Measurements from ENCODE around the gene NOC2L.

NOC2L gene

DNA sequence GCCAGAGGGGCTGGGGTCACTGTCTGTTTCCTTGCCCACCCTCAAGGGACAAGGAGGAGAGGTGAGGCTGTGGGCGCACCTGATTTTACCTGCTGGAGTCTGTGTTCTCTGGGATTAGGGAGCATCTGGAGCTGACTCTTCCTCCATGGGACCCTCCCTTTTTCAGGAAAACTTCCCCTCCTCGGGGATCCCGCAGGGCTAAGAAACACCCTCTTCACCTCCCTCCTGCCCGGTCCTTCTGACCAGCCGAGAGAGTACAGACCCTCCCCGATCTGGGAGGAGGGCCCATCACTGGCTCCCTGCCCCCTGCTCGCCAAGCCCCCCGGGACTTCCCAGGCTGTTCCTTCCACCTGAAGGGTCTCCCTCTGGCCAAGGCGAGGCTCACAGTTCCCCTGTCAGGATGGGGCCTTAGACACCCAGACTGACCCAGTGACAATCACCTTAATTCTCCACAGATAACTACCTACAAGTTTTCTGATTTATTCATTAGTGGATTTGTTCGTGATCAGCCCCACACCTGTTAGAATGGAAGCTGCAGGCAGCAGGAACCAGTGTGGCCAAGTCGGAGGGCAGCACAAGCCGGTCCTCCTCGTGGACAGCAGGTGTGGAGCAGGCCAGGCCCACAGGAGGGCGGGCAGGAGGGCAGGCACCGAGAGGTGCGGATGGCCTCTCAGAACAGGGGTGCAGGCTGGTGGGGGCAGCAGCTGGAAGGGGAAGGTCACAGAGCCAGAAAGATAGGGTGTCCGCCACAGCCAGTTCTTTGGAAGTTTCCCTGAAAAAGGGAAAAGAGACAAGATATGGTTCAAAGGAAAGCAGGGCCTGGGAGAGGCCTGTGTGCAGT lies 51.2 kb downstream of the NOC2L start:
- no peaks in the 10 kb centered on the region for H3K9me3 ChIP-seq (ENCODE audit: control insufficient read depth in 1 of 2, low read length in 2 of 2)
- H3K36me3 ChIP-seq (ENCODE audit: control insufficient read depth in 1 of 2, insufficient read depth in 2 of 2, low read length in 2 of 2): no peaks in the 10 kb centered on the region
- H3K27ac ChIP-seq (ENCODE audit: low read depth, low read length): no peak overlapping the region
- peaks cover 5 to 18% of the 10 kb centered on the region in 2 donors for H3K4me1 ChIP-seq (ENCODE audit: control insufficient read depth in 1 of 2, insufficient read depth in 2 of 2, low read length in 2 of 2)
- peaks cover 41 to 43% of the 10 kb centered on the region in 2 donors for H3K27me3 ChIP-seq (ENCODE audit: control insufficient read depth in 1 of 2, insufficient read depth in 2 of 2, low read length in 2 of 2)
- H3K4me3 ChIP-seq (ENCODE audit: low read depth in 1 of 2, low read length in 2 of 2): no peak overlapping the region
- no peak overlapping the region for H3K9ac ChIP-seq (ENCODE audit: low read depth in 1 of 2, low read length in 2 of 2)

DNA sequence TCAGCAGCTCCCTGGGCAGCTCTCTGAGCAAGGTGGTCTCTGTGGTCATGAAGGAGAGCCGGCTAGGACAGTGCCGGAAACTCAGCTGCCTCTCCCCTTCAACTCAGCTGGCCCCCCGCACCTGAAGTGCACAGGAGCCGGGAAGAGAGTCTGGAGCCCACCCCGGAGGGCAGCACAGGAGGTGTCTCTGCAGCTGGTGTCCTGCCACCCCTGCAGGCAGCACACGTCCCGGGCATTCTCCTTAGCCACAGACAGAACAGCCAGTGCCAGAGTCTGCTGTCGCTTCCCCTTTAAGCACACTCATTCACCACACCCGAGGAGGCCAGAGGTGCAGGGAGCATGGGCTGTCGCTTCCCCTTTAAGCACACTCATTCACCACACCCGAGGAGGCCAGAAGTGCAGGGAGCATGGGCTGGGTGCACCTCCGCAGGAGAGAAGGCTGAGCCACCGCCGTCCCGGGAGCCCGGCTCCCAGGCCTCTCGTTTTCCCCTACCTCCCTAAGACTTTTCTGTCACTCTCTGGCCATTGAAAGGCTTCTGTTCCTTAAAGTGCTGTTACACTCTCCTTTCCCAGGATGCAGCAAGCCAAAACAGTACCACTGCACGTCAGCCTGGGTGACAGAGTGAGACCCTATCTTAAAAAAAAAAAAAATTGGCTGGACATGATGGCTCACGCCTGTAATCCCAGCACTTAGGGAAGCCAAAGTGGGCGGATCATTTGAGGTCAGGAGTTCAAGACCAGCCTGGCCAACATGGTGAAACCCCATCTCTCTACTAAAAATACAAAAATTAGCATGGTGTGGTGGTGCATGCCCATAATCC lies 52.2 kb downstream of the NOC2L start:
- no peaks in the 10 kb centered on the region for H3K36me3 ChIP-seq (ENCODE audit: control insufficient read depth in 1 of 2, insufficient read depth in 2 of 2, low read length in 2 of 2)
- no peak overlapping the region for H3K9ac ChIP-seq (ENCODE audit: low read depth in 1 of 2, low read length in 2 of 2)
- no peak overlapping the region for H3K4me3 ChIP-seq (ENCODE audit: low read depth in 1 of 2, low read length in 2 of 2)
- peaks cover 32 to 33% of the 10 kb centered on the region in 2 donors for H3K27me3 ChIP-seq (ENCODE audit: control insufficient read depth in 1 of 2, insufficient read depth in 2 of 2, low read length in 2 of 2)
- H3K4me1 ChIP-seq (ENCODE audit: control insufficient read depth in 1 of 2, insufficient read depth in 2 of 2, low read length in 2 of 2): peaks cover 5 to 18% of the 10 kb centered on the region in 2 donors
- H3K9me3 ChIP-seq (ENCODE audit: control insufficient read depth in 1 of 2, low read length in 2 of 2): no peaks in the 10 kb centered on the region
- H3K27ac ChIP-seq (ENCODE audit: low read depth, low read length): no peak overlapping the region

DNA sequence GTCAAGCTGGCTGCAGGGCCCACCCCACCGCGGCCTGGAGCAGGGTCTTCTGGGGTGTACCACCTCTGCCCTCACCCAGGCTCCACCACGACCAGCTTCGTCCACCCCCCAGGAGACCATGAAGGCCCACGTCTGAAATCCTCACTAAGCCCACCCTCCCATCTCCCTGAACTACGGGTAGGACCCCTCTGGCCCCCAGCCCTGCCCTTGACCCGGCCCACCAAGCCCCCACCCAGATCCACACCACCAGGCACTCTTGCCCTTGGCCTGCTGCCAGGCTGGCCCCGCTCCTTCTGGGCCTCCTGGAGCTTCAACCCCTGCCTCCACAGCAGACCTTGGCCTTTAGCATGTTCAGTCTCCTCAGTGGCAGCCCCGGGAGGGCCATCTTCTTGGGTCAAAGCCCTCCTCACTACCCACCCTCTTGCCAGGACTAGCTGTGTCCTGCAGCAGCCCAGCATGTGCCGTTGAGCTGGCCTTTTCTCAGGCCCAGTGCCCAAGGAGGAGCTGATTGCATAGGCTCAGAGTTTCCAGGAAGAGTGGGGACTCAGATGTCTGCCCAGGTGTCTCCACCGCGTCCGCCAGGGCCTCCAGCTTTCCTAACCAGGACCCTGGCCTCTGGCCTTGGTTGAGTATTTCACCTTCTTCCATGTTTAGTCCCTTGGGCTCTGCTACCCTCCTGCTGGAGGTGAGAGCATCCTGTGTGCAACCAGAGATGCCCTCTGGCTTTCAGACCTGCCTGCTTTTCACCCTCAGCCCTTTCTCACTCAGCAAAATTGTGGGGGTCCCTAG lies 53.1 kb downstream of the NOC2L start:
- Histone ChIP-seq H3K36me3 (ENCODE audit: control insufficient read depth in 1 of 2, insufficient read depth in 2 of 2, low read length in 2 of 2) (no peaks in the 10 kb centered on the region), H3K9me3 (ENCODE audit: control insufficient read depth in 1 of 2, low read length in 2 of 2) (no peaks in the 10 kb centered on the region), H3K9ac (ENCODE audit: low read depth in 1 of 2, low read length in 2 of 2) (no peak overlapping the region), H3K4me3 (ENCODE audit: low read depth in 1 of 2, low read length in 2 of 2) (no peak overlapping the region), H3K27me3 (ENCODE audit: control insufficient read depth in 1 of 2, insufficient read depth in 2 of 2, low read length in 2 of 2) (peaks cover 24 to 34% of the 10 kb centered on the region in 2 donors), H3K27ac (ENCODE audit: low read depth, low read length) (no peak overlapping the region), H3K4me1 (ENCODE audit: control insufficient read depth in 1 of 2, insufficient read depth in 2 of 2, low read length in 2 of 2) (peaks cover 5 to 18% of the 10 kb centered on the region in 2 donors)

DNA sequence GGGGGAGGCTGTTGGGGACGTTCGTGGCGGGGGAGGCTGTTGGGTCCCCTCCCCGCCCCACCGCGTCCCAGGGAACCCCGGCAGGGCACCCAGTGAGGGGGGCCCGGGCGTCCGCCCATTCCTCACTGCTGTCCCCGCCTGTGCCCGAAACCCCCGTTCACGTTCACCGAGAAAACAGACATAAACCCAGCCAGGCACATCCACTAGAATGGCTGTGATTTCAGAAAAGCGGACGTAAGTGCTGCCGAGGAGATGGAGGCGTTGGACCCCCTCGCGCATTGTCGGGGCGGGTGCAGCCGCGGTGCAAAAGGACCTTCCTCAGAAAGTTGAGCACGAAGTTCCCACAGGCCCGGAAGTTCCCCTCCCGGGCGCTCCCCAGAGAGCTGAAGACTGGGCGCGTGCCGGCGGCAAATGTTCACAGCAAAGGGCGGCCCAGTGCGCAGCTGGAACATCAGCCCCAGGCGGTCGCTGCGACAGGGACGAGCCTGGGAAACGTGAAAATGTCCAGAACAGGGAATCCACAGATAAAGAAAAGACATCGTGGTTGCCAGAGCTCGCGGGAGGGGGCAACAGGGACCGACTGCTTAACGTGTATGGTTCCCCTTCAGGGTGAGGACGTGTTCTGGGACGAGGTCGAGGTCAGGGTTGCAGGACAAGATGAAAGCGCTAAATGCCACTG lies 53.8 kb downstream of the NOC2L start:
- peaks cover 16 to 27% of the 10 kb centered on the region in 2 donors for H3K27me3 ChIP-seq (ENCODE audit: control insufficient read depth in 1 of 2, insufficient read depth in 2 of 2, low read length in 2 of 2)
- H3K4me3 ChIP-seq (ENCODE audit: low read depth in 1 of 2, low read length in 2 of 2): peak overlapping the region; percentile 9 to 24
- no peak overlapping the region for H3K27ac ChIP-seq (ENCODE audit: low read depth, low read length)
- no peak overlapping the region for H3K9ac ChIP-seq (ENCODE audit: low read depth in 1 of 2, low read length in 2 of 2)
- H3K9me3 ChIP-seq (ENCODE audit: control insufficient read depth in 1 of 2, low read length in 2 of 2): no peaks in the 10 kb centered on the region
- H3K4me1 ChIP-seq (ENCODE audit: control insufficient read depth in 1 of 2, insufficient read depth in 2 of 2, low read length in 2 of 2): peaks cover 5 to 11% of the 10 kb centered on the region in 2 donors
- no peaks in the 10 kb centered on the region for H3K36me3 ChIP-seq (ENCODE audit: control insufficient read depth in 1 of 2, insufficient read depth in 2 of 2, low read length in 2 of 2)

DNA sequence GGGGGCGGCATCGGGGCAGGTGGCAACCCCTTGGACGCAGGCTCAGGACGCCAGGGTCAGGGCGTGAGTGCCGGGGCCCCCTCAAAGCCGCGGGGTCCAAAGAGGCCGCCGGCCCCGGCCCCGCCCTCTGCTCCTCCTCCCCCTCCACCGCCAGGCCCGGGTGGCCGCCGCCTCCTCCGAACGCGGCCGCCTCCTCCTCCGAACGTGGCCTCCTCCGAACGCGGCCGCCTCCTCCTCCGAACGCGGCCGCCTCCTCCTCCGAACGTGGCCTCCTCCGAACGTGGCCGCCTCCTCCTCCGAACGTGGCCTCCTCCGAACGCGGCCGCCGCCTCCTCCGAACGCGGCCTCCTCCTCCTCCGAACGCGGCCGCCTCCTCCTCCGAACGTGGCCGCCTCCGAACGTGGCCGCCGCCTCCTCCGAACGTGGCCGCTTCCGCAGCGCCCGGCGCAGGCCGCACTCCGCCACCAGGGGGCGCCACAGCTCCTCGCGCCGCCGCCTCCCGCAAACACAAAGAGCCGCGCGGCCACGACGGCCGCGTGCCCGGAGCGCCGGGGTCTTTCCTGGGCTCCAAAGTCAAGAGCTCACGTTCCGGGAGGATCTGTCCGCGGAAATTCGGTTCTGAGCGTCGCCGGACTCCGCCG lies 54.6 kb downstream of the NOC2L start:
- Histone ChIP-seq H3K27me3 (ENCODE audit: control insufficient read depth in 1 of 2, insufficient read depth in 2 of 2, low read length in 2 of 2) (peaks cover 16 to 34% of the 10 kb centered on the region in 2 donors), H3K27ac (ENCODE audit: low read depth, low read length) (no peak overlapping the region), H3K9me3 (ENCODE audit: control insufficient read depth in 1 of 2, low read length in 2 of 2) (no peaks in the 10 kb centered on the region), H3K4me3 (ENCODE audit: low read depth in 1 of 2, low read length in 2 of 2) (peak overlapping the region in 1 of 2 donors; percentile 21), H3K9ac (ENCODE audit: low read depth in 1 of 2, low read length in 2 of 2) (no peak overlapping the region), H3K4me1 (ENCODE audit: control insufficient read depth in 1 of 2, insufficient read depth in 2 of 2, low read length in 2 of 2) (peaks cover 5 to 11% of the 10 kb centered on the region in 2 donors), H3K36me3 (ENCODE audit: control insufficient read depth in 1 of 2, insufficient read depth in 2 of 2, low read length in 2 of 2) (no peaks in the 10 kb centered on the region)

DNA sequence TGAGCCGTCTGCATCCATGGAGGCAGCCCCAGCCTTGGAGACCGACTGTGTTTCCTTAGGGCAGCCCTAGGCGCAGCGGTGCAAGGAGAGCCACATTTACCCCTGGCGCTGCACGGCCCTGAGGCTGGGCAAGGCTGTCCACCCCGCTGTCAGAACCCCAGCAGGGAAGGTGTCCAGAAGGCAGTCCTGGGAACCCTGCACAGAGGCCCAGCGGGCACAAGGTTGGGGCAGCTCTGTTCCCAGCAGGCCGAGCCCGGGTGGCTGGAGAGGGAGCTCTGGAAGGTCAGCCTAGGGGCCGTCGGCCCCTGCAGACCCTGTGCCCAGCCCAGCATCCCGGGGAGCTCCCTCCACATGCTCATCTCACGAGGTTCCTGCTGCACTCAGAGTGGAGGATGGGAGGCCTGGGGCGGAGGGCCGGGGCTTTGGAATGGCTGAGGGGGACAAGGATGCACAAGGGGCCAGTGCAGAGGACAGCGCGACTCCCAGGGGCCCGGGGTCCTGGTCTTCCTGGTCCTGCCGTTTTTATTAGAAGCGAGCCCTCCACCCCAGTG lies 55.3 kb downstream of the NOC2L start:
- Histone ChIP-seq H3K27ac (ENCODE audit: low read depth, low read length) (no peak overlapping the region), H3K9me3 (ENCODE audit: control insufficient read depth in 1 of 2, low read length in 2 of 2) (no peaks in the 10 kb centered on the region), H3K27me3 (ENCODE audit: control insufficient read depth in 1 of 2, insufficient read depth in 2 of 2, low read length in 2 of 2) (peaks cover 16 to 37% of the 10 kb centered on the region in 2 donors), H3K36me3 (ENCODE audit: control insufficient read depth in 1 of 2, insufficient read depth in 2 of 2, low read length in 2 of 2) (no peaks in the 10 kb centered on the region), H3K9ac (ENCODE audit: low read depth in 1 of 2, low read length in 2 of 2) (no peak overlapping the region), H3K4me3 (ENCODE audit: low read depth in 1 of 2, low read length in 2 of 2) (no peak overlapping the region), H3K4me1 (ENCODE audit: control insufficient read depth in 1 of 2, insufficient read depth in 2 of 2, low read length in 2 of 2) (peaks cover 5 to 12% of the 10 kb centered on the region in 2 donors)

DNA sequence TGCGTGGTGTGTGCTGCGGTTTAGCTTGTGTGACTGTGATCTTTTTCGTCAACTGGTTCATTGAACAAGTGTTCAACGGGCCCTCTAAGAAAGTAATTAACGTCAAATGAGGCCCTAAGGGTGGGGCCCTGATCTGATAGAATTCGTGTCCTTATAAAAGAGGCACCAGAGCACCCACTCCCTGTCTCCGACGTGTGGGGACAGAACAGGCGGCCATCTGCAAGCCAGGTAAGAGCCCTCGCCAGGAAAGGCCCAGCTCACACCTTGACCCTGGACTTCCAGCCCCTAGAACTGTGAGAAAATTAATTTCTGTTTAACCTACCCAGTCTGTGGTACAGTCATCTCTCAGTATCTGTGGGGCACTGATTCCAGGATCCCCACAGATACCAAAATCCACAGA lies 55.8 kb downstream of the NOC2L start:
- no peak overlapping the region for H3K4me3 ChIP-seq (ENCODE audit: low read depth in 1 of 2, low read length in 2 of 2)
- no peaks in the 10 kb centered on the region for H3K36me3 ChIP-seq (ENCODE audit: control insufficient read depth in 1 of 2, insufficient read depth in 2 of 2, low read length in 2 of 2)
- no peak overlapping the region for H3K9ac ChIP-seq (ENCODE audit: low read depth in 1 of 2, low read length in 2 of 2)
- H3K4me1 ChIP-seq (ENCODE audit: control insufficient read depth in 1 of 2, insufficient read depth in 2 of 2, low read length in 2 of 2): peaks cover 5 to 15% of the 10 kb centered on the region in 2 donors
- H3K27me3 ChIP-seq (ENCODE audit: control insufficient read depth in 1 of 2, insufficient read depth in 2 of 2, low read length in 2 of 2): peaks cover 16 to 39% of the 10 kb centered on the region in 2 donors
- H3K9me3 ChIP-seq (ENCODE audit: control insufficient read depth in 1 of 2, low read length in 2 of 2): no peaks in the 10 kb centered on the region
- no peak overlapping the region for H3K27ac ChIP-seq (ENCODE audit: low read depth, low read length)

DNA sequence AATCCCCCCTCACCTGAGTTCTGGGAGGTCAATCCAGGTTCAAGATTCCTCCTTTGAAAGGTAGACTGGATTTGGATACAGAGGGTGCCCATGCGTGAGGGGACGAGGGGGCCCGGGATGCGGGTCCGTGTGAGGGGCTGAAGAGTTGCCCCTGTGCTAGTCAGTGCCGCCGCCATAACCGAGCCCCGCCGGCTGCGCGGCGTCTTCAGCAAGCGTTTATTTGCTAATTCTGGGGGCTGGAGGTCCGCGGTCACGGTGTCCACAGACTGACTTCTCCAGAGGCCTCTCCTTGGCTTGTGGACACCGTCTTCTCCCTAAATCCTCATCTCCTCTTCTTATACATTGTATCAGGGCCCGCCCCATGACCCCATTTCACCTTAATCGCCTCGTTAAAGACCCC lies 56.3 kb downstream of the NOC2L start:
- Histone ChIP-seq H3K27me3 (ENCODE audit: control insufficient read depth in 1 of 2, insufficient read depth in 2 of 2, low read length in 2 of 2) (peaks cover 16 to 39% of the 10 kb centered on the region in 2 donors), H3K27ac (ENCODE audit: low read depth, low read length) (no peak overlapping the region), H3K4me3 (ENCODE audit: low read depth in 1 of 2, low read length in 2 of 2) (no peak overlapping the region), H3K4me1 (ENCODE audit: control insufficient read depth in 1 of 2, insufficient read depth in 2 of 2, low read length in 2 of 2) (peaks cover 5 to 15% of the 10 kb centered on the region in 2 donors), H3K9me3 (ENCODE audit: control insufficient read depth in 1 of 2, low read length in 2 of 2) (no peaks in the 10 kb centered on the region), H3K36me3 (ENCODE audit: control insufficient read depth in 1 of 2, insufficient read depth in 2 of 2, low read length in 2 of 2) (no peaks in the 10 kb centered on the region), H3K9ac (ENCODE audit: low read depth in 1 of 2, low read length in 2 of 2) (no peak overlapping the region)

All from duodenal mucosa (tissue), 2 donors.